Upper lobe of left lung (tissue), 4 donors: ENCODE results near the gene NIN.

ENCODE experiments used
- CTCF ChIP-seq, 6 experiments: fragments of 450-650 bp in 4 of 6; fragments of 200-600 bp in 2 of 6; sonication (generic) in 2 of 6; IDR thresholded peaks; one replicate each; pipeline ENCODE4 v1.5.1; 2016 to 2019; ENCODE audit warnings: antibody characterized with exemption in 6 of 6
- POLR2AphosphoS5 ChIP-seq, 2 donors: sonication (generic); formaldehyde crosslinking; IDR thresholded peaks; one replicate each; pipeline ENCODE4 v1.5.1; 2017; ENCODE audit warnings: antibody characterized with exemption in 2 of 2

DNA sequence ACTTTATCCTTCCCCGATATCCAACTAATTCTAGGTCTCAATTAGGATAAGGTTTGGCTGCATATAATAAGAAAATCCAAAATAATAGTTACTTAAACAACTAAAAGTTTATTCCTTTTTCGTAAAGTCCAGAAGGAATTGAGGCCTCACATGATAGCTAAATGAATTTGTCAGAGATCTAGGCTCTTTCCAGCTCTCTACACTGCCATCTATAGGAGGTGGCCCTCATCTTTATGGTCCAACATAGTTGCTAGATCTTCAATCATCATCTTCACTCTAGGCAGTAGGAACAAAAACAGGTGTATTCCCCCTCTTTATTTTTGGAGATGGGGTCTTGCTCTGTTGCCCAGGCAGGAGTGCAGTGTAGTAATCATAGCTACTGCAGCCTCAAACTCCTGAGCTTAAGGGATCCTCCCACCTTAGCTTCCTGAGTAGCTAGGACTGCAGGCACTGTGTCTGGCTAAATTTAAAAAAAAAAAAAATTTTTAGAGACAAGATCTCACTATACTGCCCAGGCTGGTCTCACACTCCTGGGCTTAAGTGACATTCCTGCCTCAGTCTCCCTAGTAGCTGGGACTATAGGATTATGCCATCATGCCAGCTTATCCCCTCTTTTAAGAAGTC lies 116.4 kb downstream of the NIN start:
- TF ChIP-seq POLR2AphosphoS5 (IDR thresholded peaks at IDR 0.05): no peak
- TF ChIP-seq CTCF (IDR thresholded peaks at IDR 0.05): peak in 5 of 6 experiments; percentile 22 to 48 (median 41)
